Pancreas (tissue), 10 donors: ENCODE results near the gene ACADVL. TPM values are rescaled to one million over a fixed set of nuclear protein-coding genes. Genes with fewer than 3 reads are reported as not detected.
A peak's percentile ranks its signal among the peaks of the same experiment; 100 is the strongest.

Experiments
- ATAC-seq, 4 donors: fragments of 200-7000 bp; cut with Tn5 transposase; one replicate each; pipeline versions ENCODE4 v1.8.0 to v1.9.1; 2020; ENCODE audit warnings: mild to moderate bottlenecking in 4 of 4, moderate library complexity in 4 of 4
- DNase-seq, 6 donors: peaks; one replicate each; pipeline ENCODE4 v3.0.0-alpha.2; 2020
- FAIRE-seq: peaks from 2 replicates; lab custom pipeline; 2012; peaks lifted over from hg19 to GRCh38; lab: Jason Lieb, UNC
- H3K27ac ChIP-seq, 4 donors: fragments of 200-600 bp; sonication (generic); 1 replicate in 3 of 4; 2 replicates in 1 of 4; pipeline versions ENCODE4 v1.5.0 to v1.8.0; 2020
- H3K27me3 ChIP-seq, 4 donors: fragments of 200-600 bp; one replicate each; pipeline ENCODE4 v1.8.0; 2021
- H3K36me3 ChIP-seq, 3 donors: fragments of 200-600 bp; sonication (generic) in 1 of 3; one replicate each; pipeline versions ENCODE4 v1.5.0 to v1.8.0; 2020 to 2021
- H3K4me1 ChIP-seq, 3 donors: fragments of 200-600 bp; one replicate each; pipeline ENCODE4 v1.8.0; 2021
- H3K4me3 ChIP-seq, 4 donors: fragments of 200-600 bp; sonication (generic) in 2 of 4; one replicate each; pipeline versions ENCODE4 v1.5.0 to v1.8.0; 2020 to 2021
- H3K9me3 ChIP-seq, 4 donors: fragments of 200-600 bp; one replicate each; pipeline ENCODE4 v1.8.0; 2021
- CTCF ChIP-seq, 4 donors: fragments of 200-600 bp; sonication (generic) in 3 of 4; IDR thresholded peaks; one replicate each; pipeline versions ENCODE4 v1.5.0 to v1.8.0; 2021; ENCODE audit warnings: antibody characterized with exemption in 4 of 4
- whole genome bisulfite sequencing, 2 donors: extraction: QIAGEN DNeasy Blood & Tissue Kit; methylation state at CpG; one replicate each; pipeline ENCODE4 v1.1.7; 2013; 5-methylcytosine and 5-hydroxymethylcytosine counted together
- intact Hi-C, 3 donors: fragments of 100-400 bp; cut with DNase I; formaldehyde crosslinking; loops; one replicate each; pipeline versions ENCODE4 v1.11.1 to v1.14.2; 2022
- polyA plus RNA-seq, 2 donors: library from polyadenylated mRNA; stranded (reverse); fragments of 200-250 nt; gene quantifications; one replicate each; pipeline ENCODE4 v1.2.3, GENCODE V29; 2013
- total RNA-seq, 6 donors: library from RNA; stranded (reverse); fragmentation: NEBNext Ultra II Directional in 4 of 6; extraction: Animal tissue kit (Norgen Biotek cat#: 25700) in 4 of 6; gene quantifications; one replicate each; pipeline versions ENCODE4 v1.2.1 to v1.2.4, GENCODE V29; 2021 to 2023
- donor health status: healthy with polysubstance abuse.
- donor health status: DM: no; HTN: no; CAD: no; lungs with moderate emphysema.
- donor health status: DM: no; HTN: no; CAD: no.
- donor health status: control.
- donor health status: control.
- donor health status: Bipolar disorder and iron deficiency.
- donor health status: DM: yes; HTN: yes; CAD: no.
- donor health status: DM: no; HTN: no; CAD: no.
- donor health status: DM: no; HTN: no; CAD: no.
- donor health status: DM: yes; HTN: yes; CAD: no.

Gene ACADVL
- total and polyA plus RNA-seq, 8 donors = 447 to 3,251 (median 629) TPM

DNA sequence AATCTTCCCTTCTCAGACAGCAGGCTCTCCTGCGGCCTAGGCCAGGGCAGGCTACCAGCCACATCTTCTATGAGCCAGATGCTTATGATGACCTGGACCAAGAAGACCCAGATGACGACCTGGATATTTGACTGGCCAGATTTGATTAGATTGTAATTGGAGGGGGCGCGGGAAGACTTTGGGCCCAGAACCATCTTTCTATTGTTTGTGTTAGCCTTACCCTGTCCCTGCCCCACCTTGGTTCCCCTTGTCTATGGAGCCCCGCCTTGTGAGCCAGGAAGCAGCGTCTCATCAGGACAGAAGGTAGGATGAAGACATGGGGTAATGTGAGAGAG lies 39.8 kb downstream of the ACADVL start:
- Histone ChIP-seq H3K36me3 (peaks cover 4 to 21% (median 6%) of the 10 kb centered on the region in 3 donors), H3K4me3 (peak overlapping the region in 2 of 4 donors; percentile 68 to 81), H3K27ac (peak overlapping the region in 1 of 4 donors; percentile 99), H3K27me3 (no peaks in the 10 kb centered on the region), H3K4me1 (peaks cover 0 to 9% (median 6%) of the 10 kb centered on the region in 3 donors), H3K9me3 (no peaks in the 10 kb centered on the region)
- FAIRE-seq = no peak
- intact Hi-C loops = no loop called here
- ATAC-seq = no peak
- peak in 1 of 6 donors; percentile 32 for DNase-seq
- no peak for TF ChIP-seq CTCF (IDR thresholded peaks at IDR 0.05)
- WGBS, 2 donors = 79 to 80% methylated on average over 6 of the region's 6 CpGs

DNA sequence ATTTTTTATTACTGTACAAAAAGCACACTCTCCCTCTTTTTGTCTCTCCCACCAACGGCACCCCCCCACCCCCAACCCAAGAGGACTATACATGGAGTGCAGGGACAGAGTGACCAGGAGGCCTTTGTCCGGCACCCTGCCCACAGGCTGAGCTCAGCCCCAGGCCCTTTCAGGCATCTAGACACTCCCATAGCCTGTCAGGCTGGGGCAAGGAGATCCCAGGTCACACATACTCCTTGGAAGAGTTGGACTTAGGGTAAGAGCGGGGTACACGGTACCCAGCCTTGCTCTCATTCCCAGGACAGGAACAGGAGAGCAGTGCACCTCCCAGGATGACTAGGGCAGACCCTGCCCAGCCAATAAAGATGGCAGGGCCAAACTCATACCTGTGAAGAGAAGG lies 40.4 kb downstream of the ACADVL start:
- Histone ChIP-seq H3K4me3 (peak overlapping the region in 3 of 4 donors; percentile 68 to 83 (median 81)), H3K4me1 (peaks cover 0 to 9% (median 6%) of the 10 kb centered on the region in 3 donors), H3K9me3 (no peaks in the 10 kb centered on the region), H3K27ac (peak overlapping the region; percentile 97 to 99 (median 98)), H3K36me3 (peaks cover 4 to 15% (median 6%) of the 10 kb centered on the region in 3 donors), H3K27me3 (no peaks in the 10 kb centered on the region)
- FAIRE-seq (no peak), ATAC-seq (no peak), DNase-seq (peak in 2 of 6 donors; percentile 50 to 60)
- 59 to 62% methylated on average over 4 of the region's 4 CpGs for WGBS, 2 donors
- intact Hi-C loops = loop anchor here in 1 of 3 donors (10.0 kb wide), 1 partner anchor 55 kb away; the partner anchor contains the start of gene GPS2
- TF ChIP-seq CTCF (IDR thresholded peaks at IDR 0.05) = no peak

GRCh38 chr17:7260651-7261378 lies 41.1 kb downstream of the ACADVL start:
- peak overlapping the region; percentile 97 to 99 (median 98) for H3K27ac ChIP-seq
- H3K4me1 ChIP-seq = peaks cover 0 to 9% (median 6%) of the 10 kb centered on the region in 3 donors
- H3K27me3 ChIP-seq = no peaks in the 10 kb centered on the region
- ATAC-seq (peak; percentile 64 to 72 (median 70)), DNase-seq (peak; percentile 82 to 94 (median 87)), FAIRE-seq (no peak)
- 3% methylated on average over 52 to 54 of the region's 54 CpGs for WGBS, 2 donors
- no peak for TF ChIP-seq CTCF (IDR thresholded peaks at IDR 0.05)
- peak overlapping the region; percentile 50 to 83 (median 74) for H3K4me3 ChIP-seq
- intact Hi-C loops = loop anchor here in 1 of 3 donors (10.0 kb wide), 1 partner anchor 54 kb away; the partner anchor contains the start of gene GPS2
- peaks cover 4 to 10% (median 6%) of the 10 kb centered on the region in 3 donors for H3K36me3 ChIP-seq
- no peaks in the 10 kb centered on the region for H3K9me3 ChIP-seq

DNA sequence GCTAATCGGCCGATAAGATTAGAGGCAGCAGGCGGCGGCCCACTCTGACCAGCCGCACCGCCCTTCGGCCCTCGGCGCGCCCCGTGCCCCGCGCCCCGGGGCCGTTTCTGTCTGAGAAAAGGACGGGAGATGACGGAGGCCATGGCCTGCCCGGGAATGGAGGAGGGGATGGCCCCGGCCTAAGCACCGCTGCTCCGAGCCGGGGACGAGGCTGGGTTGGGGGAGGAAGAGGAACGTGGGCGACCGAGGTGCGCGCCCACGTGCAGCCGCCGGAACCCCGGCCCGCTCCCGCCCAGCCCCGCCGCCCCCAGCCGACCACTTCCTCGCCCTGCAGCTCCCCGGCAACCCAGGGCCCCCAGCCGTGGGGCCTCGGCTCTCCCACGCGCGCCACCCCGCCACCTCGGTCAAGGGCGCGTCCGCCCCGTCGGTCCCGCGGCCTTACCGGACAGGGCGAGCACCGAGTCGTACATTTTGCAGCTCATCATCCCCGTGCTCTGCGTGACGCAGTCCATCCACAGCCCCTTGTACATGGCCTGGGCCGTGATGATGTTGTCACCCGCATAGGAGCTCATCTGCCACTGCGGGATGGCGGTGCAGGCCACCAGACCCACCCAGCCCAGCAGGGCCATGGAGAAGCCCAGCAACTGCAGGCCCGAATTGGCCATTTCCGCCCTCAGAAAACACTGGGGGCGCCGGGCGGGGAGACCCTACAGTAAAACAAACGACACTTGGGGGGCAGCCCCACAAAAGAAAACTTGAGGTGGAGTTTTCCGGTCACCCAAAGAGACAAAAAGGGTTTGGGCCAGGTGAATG lies 41.8 kb downstream of the ACADVL start:
- H3K27ac ChIP-seq = peak overlapping the region; percentile 97 to 99 (median 98)
- peaks cover 0 to 10% (median 4%) of the 10 kb centered on the region in 3 donors for H3K36me3 ChIP-seq
- WGBS, 2 donors = 3 to 5% methylated on average over 62 to 71 of the region's 71 CpGs
- peaks cover 0 to 9% (median 6%) of the 10 kb centered on the region in 3 donors for H3K4me1 ChIP-seq
- intact Hi-C loops = loop anchor here in 1 of 3 donors (10.0 kb wide), 1 partner anchor 53 kb away; the partner anchor contains the start of gene GPS2
- peak; percentile 10 to 25 (median 12) for ATAC-seq
- no peaks in the 10 kb centered on the region for H3K27me3 ChIP-seq
- no peak for FAIRE-seq
- no peaks in the 10 kb centered on the region for H3K9me3 ChIP-seq
- DNase-seq = peak in 5 of 6 donors; percentile 50 to 81 (median 63)
- TF ChIP-seq CTCF (IDR thresholded peaks at IDR 0.05) = no peak
- H3K4me3 ChIP-seq = peak overlapping the region; percentile 50 to 83 (median 74)
